OCI-LY1 (cell line): ENCODE results near the gene C12orf60.

Source experiments
- H2AFZ ChIP-seq: fragments of 200-600 bp; sonication (generic), shearing (Covaris generic); 2 replicates; pipeline ENCODE4 v1.6.0; 2014; ENCODE audit warnings: antibody characterized with exemption, mild to moderate bottlenecking, low read length
- H3F3A ChIP-seq: fragments of 200-600 bp; sonication (generic), shearing (Covaris generic); 2 replicates; pipeline ENCODE4 v1.6.0; 2014; ENCODE audit warnings: mild to moderate bottlenecking, antibody characterized with exemption, low read length, moderate library complexity; ENCODE audit not compliant: insufficient read depth
- H3K27ac ChIP-seq: fragments of 200-600 bp; sonication (generic); 2 replicates; pipeline ENCODE4 v1.5.1; 2014; ENCODE audit warnings: low read length, mixed run types, mild to moderate bottlenecking, low read depth; ENCODE audit not compliant: poor library complexity, severe bottlenecking
- H3K27me3 ChIP-seq: fragments of 200-600 bp; sonication (generic); 2 replicates; pipeline ENCODE4 v1.6.0; 2014; ENCODE audit warnings: antibody characterized with exemption, mild to moderate bottlenecking, low read length, moderate library complexity; ENCODE audit not compliant: insufficient read depth
- H3K36me3 ChIP-seq: fragments of 200-600 bp; sonication (generic); 2 replicates; pipeline ENCODE4 v1.6.1; 2014; ENCODE audit warnings: mild to moderate bottlenecking, antibody characterized with exemption, low read length, moderate library complexity, mixed read lengths; ENCODE audit not compliant: insufficient read depth
- H3K4me1 ChIP-seq: fragments of 200-600 bp; sonication (generic); 2 replicates; pipeline ENCODE4 v1.5.1; 2014; ENCODE audit warnings: mild to moderate bottlenecking, low read length, moderate library complexity; ENCODE audit not compliant: insufficient read depth, severe bottlenecking
- H3K4me2 ChIP-seq: fragments of 200-600 bp; sonication (generic), shearing (Covaris generic); 2 replicates; pipeline ENCODE4 v1.6.1; 2014; ENCODE audit warnings: low read length
- H3K4me3 ChIP-seq: fragments of 200-600 bp; sonication (generic); 2 replicates; pipeline ENCODE4 v1.5.1; 2014; ENCODE audit warnings: low read length, low read depth, mild to moderate bottlenecking, mixed read lengths; ENCODE audit not compliant: poor library complexity, severe bottlenecking
- H3K79me2 ChIP-seq: fragments of 200-600 bp; shearing (Covaris generic); 2 replicates; pipeline ENCODE4 v1.6.1; 2016; ENCODE audit warnings: mixed run types, low read length, mixed read lengths; ENCODE audit not compliant: insufficient read depth
- H3K9ac ChIP-seq: fragments of 200-600 bp; sonication (generic), shearing (Covaris generic); 2 replicates; pipeline ENCODE4 v1.6.1; 2014; ENCODE audit warnings: mild to moderate bottlenecking, low read length, mixed read lengths
- H3K9me2 ChIP-seq: fragments of 200-600 bp; sonication (generic), shearing (Covaris generic); 2 replicates; pipeline ENCODE4 v1.6.1; 2014; ENCODE audit warnings: low read depth, mild to moderate bottlenecking, low read length, mixed read lengths
- H3K9me3 ChIP-seq: fragments of 200-600 bp; shearing (Covaris generic); 2 replicates; pipeline ENCODE4 v1.6.1; 2014; ENCODE audit warnings: low read length, mixed read lengths
- H4K20me1 ChIP-seq: fragments of 200-600 bp; sonication (generic), shearing (Covaris generic); 2 replicates; pipeline ENCODE4 v1.6.0; 2016; ENCODE audit warnings: mild to moderate bottlenecking, low read length; ENCODE audit not compliant: insufficient read depth
- CTCF ChIP-seq: fragments of 200-600 bp; sonication (generic), shearing (Covaris generic); IDR thresholded peaks from 2 replicates; pipeline ENCODE4 v1.5.1; 2017; ENCODE audit warnings: mild to moderate bottlenecking, antibody characterized with exemption, low read length, moderate library complexity, mixed read lengths
- EZH2 ChIP-seq: fragments of 200-600 bp; sonication (generic), shearing (Covaris generic); IDR thresholded peaks from 2 replicates; pipeline ENCODE4 v1.8.0; 2017; ENCODE audit warnings: borderline replicate concordance, mixed run types, mild to moderate bottlenecking, antibody characterized with exemption, low read length, moderate library complexity, mixed read lengths

Gene C12orf60

GRCh38 chr12:14840616-14841015 is 37.1 kb downstream of the C12orf60 start:
- no peak overlapping the region for H2AFZ ChIP-seq
- no peaks in the 10 kb centered on the region for H4K20me1 ChIP-seq
- no peaks in the 10 kb centered on the region for H3K9me2 ChIP-seq
- no peaks in the 10 kb centered on the region for H3K4me1 ChIP-seq
- no peaks in the 10 kb centered on the region for H3F3A ChIP-seq
- H3K4me3 ChIP-seq, result no peak overlapping the region
- no peak for TF ChIP-seq EZH2
- TF ChIP-seq CTCF, result no peak
- no peaks in the 10 kb centered on the region for H3K79me2 ChIP-seq
- H3K27ac ChIP-seq, result no peak overlapping the region
- no peaks in the 10 kb centered on the region for H3K9me3 ChIP-seq
- H3K36me3 ChIP-seq, result no peaks in the 10 kb centered on the region
- no peak overlapping the region for H3K9ac ChIP-seq
- no peak overlapping the region for H3K4me2 ChIP-seq
- H3K27me3 ChIP-seq, result no peaks in the 10 kb centered on the region; the same call in 1 of the 2 replicates

GRCh38 chr12:14841761-14842160 is 38.3 kb downstream of the C12orf60 start:
- Histone ChIP-seq H3K4me3 (no peak overlapping the region), H3K4me1 (no peaks in the 10 kb centered on the region), H3K9me3 (no peaks in the 10 kb centered on the region), H3K79me2 (no peaks in the 10 kb centered on the region), H3K27ac (no peak overlapping the region), H3F3A (no peaks in the 10 kb centered on the region), H3K9ac (no peak overlapping the region), H3K27me3 (no peaks in the 10 kb centered on the region; the same call in 1 of the 2 replicates), H2AFZ (no peak overlapping the region), H3K4me2 (no peak overlapping the region), H4K20me1 (no peaks in the 10 kb centered on the region), H3K9me2 (no peaks in the 10 kb centered on the region), H3K36me3 (no peaks in the 10 kb centered on the region)
- TF ChIP-seq EZH2 (no peak), CTCF (no peak)

- no peak overlapping the region for H3K4me2 ChIP-seq
- H3K36me3 ChIP-seq, result no peaks in the 10 kb centered on the region
- H2AFZ ChIP-seq, result no peak overlapping the region
- no peaks in the 10 kb centered on the region for H4K20me1 ChIP-seq
- no peaks in the 10 kb centered on the region for H3K4me1 ChIP-seq
- H3K27me3 ChIP-seq, result no peaks in the 10 kb centered on the region
- H3K9ac ChIP-seq, result no peak overlapping the region
- H3K27ac ChIP-seq, result no peak overlapping the region
- H3F3A ChIP-seq, result no peaks in the 10 kb centered on the region
- H3K9me3 ChIP-seq, result no peaks in the 10 kb centered on the region
- no peaks in the 10 kb centered on the region for H3K9me2 ChIP-seq
- TF ChIP-seq CTCF (no peak), EZH2 (no peak)
- no peak overlapping the region for H3K4me3 ChIP-seq
- H3K79me2 ChIP-seq, result no peaks in the 10 kb centered on the region
Observed at GRCh38 chr12:14842315-14842714, 38.8 kb downstream of the C12orf60 start.
